ENCODE results near the gene KDM4C. TPM values are rescaled to one million over a fixed set of nuclear protein-coding genes. Genes with fewer than 3 reads are reported as not detected.
A peak's percentile ranks its signal among the peaks of the same experiment; 100 is the strongest.

Gene KDM4C
- total and polyA plus RNA-seq, 2 donors, result 20.3 to 36.2 TPM

- Histone ChIP-seq H3K36me3 (ENCODE audit: control insufficient read depth in 2 of 2, insufficient read depth in 2 of 2, low read length in 1 of 2) (peaks cover 12 to 21% of the 10 kb centered on the region in 2 donors), H3K4me1 (ENCODE audit: control insufficient read depth in 2 of 2, insufficient read depth in 2 of 2, low read length in 2 of 2) (peaks cover 7 to 19% of the 10 kb centered on the region in 2 donors), H3K9me3 (ENCODE audit: control insufficient read depth in 2 of 2, insufficient read depth in 1 of 2, low read length in 1 of 2) (no peaks in the 10 kb centered on the region), H3K4me3 (ENCODE audit: low read length in 2 of 2) (no peak overlapping the region), H3K27me3 (ENCODE audit: control insufficient read depth in 2 of 2, insufficient read depth in 1 of 2, low read length in 1 of 2) (no peaks in the 10 kb centered on the region), H3K27ac (ENCODE audit: low read depth in 1 of 2, low read length in 1 of 2) (no peak overlapping the region)
- WGBS, result 99% methylated on average over 1 of the region's 1 CpG
- no peak for DNase-seq (ENCODE audit: low read depth in 6 of 9, low spot score in 9 of 9)
Measured at GRCh38 chr9:6895754-6896153, 138.0 kb downstream of the KDM4C start.

- Histone ChIP-seq H3K27ac (ENCODE audit: low read depth in 1 of 2, low read length in 1 of 2) (no peak overlapping the region), H3K27me3 (ENCODE audit: control insufficient read depth in 2 of 2, insufficient read depth in 1 of 2, low read length in 1 of 2) (no peaks in the 10 kb centered on the region), H3K4me1 (ENCODE audit: control insufficient read depth in 2 of 2, insufficient read depth in 2 of 2, low read length in 2 of 2) (peaks cover 12 to 26% of the 10 kb centered on the region in 2 donors), H3K4me3 (ENCODE audit: low read length in 2 of 2) (no peak overlapping the region), H3K9me3 (ENCODE audit: control insufficient read depth in 2 of 2, insufficient read depth in 1 of 2, low read length in 1 of 2) (no peaks in the 10 kb centered on the region), H3K36me3 (ENCODE audit: control insufficient read depth in 2 of 2, insufficient read depth in 2 of 2, low read length in 1 of 2) (peaks cover 12 to 21% of the 10 kb centered on the region in 2 donors)
- WGBS, result 95% methylated on average over 2 of the region's 2 CpGs
- DNase-seq (ENCODE audit: low read depth in 6 of 9, low spot score in 9 of 9), result no peak
Measured at GRCh38 chr9:6896562-6896961, 138.8 kb downstream of the KDM4C start.

GRCh38 chr9:6897207-6897822, 139.5 kb downstream of the KDM4C start:
- no peak overlapping the region for H3K4me3 ChIP-seq (ENCODE audit: low read length in 2 of 2)
- WGBS, result 94% methylated on average over 1 of the region's 1 CpG
- H3K4me1 ChIP-seq (ENCODE audit: control insufficient read depth in 2 of 2, insufficient read depth in 2 of 2, low read length in 2 of 2), result peaks cover 12 to 31% of the 10 kb centered on the region in 2 donors
- no peaks in the 10 kb centered on the region for H3K27me3 ChIP-seq (ENCODE audit: control insufficient read depth in 2 of 2, insufficient read depth in 1 of 2, low read length in 1 of 2)
- no peak for DNase-seq (ENCODE audit: low read depth in 6 of 9, low spot score in 9 of 9)
- peak overlapping the region in 1 of 2 donors; percentile 6 for H3K27ac ChIP-seq (ENCODE audit: low read depth in 1 of 2, low read length in 1 of 2)
- H3K36me3 ChIP-seq (ENCODE audit: control insufficient read depth in 2 of 2, insufficient read depth in 2 of 2, low read length in 1 of 2), result peaks cover 12 to 21% of the 10 kb centered on the region in 2 donors
- no peaks in the 10 kb centered on the region for H3K9me3 ChIP-seq (ENCODE audit: control insufficient read depth in 2 of 2, insufficient read depth in 1 of 2, low read length in 1 of 2)

- Histone ChIP-seq H3K9me3 (ENCODE audit: control insufficient read depth in 2 of 2, insufficient read depth in 1 of 2, low read length in 1 of 2) (no peaks in the 10 kb centered on the region), H3K36me3 (ENCODE audit: control insufficient read depth in 2 of 2, insufficient read depth in 2 of 2, low read length in 1 of 2) (peaks cover 12 to 18% of the 10 kb centered on the region in 2 donors), H3K4me1 (ENCODE audit: control insufficient read depth in 2 of 2, insufficient read depth in 2 of 2, low read length in 2 of 2) (peaks cover 12 to 35% of the 10 kb centered on the region in 2 donors), H3K4me3 (ENCODE audit: low read length in 2 of 2) (no peak overlapping the region), H3K27ac (ENCODE audit: low read depth in 1 of 2, low read length in 1 of 2) (peak overlapping the region in 1 of 2 donors; percentile 6), H3K27me3 (ENCODE audit: control insufficient read depth in 2 of 2, insufficient read depth in 1 of 2, low read length in 1 of 2) (no peaks in the 10 kb centered on the region)
- 88% methylated on average over 7 of the region's 7 CpGs for WGBS
- DNase-seq (ENCODE audit: low read depth in 6 of 9, low spot score in 9 of 9), result peak in 1 of 9 donors; percentile 24
Measured at GRCh38 chr9:6897898-6898302, 140.1 kb downstream of the KDM4C start.

- H3K27me3 ChIP-seq (ENCODE audit: control insufficient read depth in 2 of 2, insufficient read depth in 1 of 2, low read length in 1 of 2), result no peaks in the 10 kb centered on the region
- peaks cover 12 to 33% of the 10 kb centered on the region in 2 donors for H3K4me1 ChIP-seq (ENCODE audit: control insufficient read depth in 2 of 2, insufficient read depth in 2 of 2, low read length in 2 of 2)
- no peaks in the 10 kb centered on the region for H3K9me3 ChIP-seq (ENCODE audit: control insufficient read depth in 2 of 2, insufficient read depth in 1 of 2, low read length in 1 of 2)
- H3K4me3 ChIP-seq (ENCODE audit: low read length in 2 of 2), result no peak overlapping the region
- H3K27ac ChIP-seq (ENCODE audit: low read depth in 1 of 2, low read length in 1 of 2), result no peak overlapping the region
- peaks cover 8 to 10% of the 10 kb centered on the region in 2 donors for H3K36me3 ChIP-seq (ENCODE audit: control insufficient read depth in 2 of 2, insufficient read depth in 2 of 2, low read length in 1 of 2)
- no peak for DNase-seq (ENCODE audit: low read depth in 6 of 9, low spot score in 9 of 9)
- 97% methylated on average over 1 of the region's 1 CpG for WGBS
Measured at GRCh38 chr9:6899274-6899673, 141.5 kb downstream of the KDM4C start.

GRCh38 chr9:6900440-6900883, 142.7 kb downstream of the KDM4C start:
- Histone ChIP-seq H3K4me1 (ENCODE audit: control insufficient read depth in 2 of 2, insufficient read depth in 2 of 2, low read length in 2 of 2) (peaks cover 12 to 33% of the 10 kb centered on the region in 2 donors), H3K9me3 (ENCODE audit: control insufficient read depth in 2 of 2, insufficient read depth in 1 of 2, low read length in 1 of 2) (no peaks in the 10 kb centered on the region), H3K4me3 (ENCODE audit: low read length in 2 of 2) (no peak overlapping the region), H3K27me3 (ENCODE audit: control insufficient read depth in 2 of 2, insufficient read depth in 1 of 2, low read length in 1 of 2) (no peaks in the 10 kb centered on the region), H3K36me3 (ENCODE audit: control insufficient read depth in 2 of 2, insufficient read depth in 2 of 2, low read length in 1 of 2) (peaks cover under 1% of the 10 kb centered on the region in 2 donors), H3K27ac (ENCODE audit: low read depth in 1 of 2, low read length in 1 of 2) (peak overlapping the region in 1 of 2 donors; percentile 80)
- peak in 6 of 9 donors; percentile 56 to 83 (median 57) for DNase-seq (ENCODE audit: low read depth in 6 of 9, low spot score in 9 of 9)
- WGBS, result 58% methylated on average over 7 of the region's 7 CpGs

GRCh38 chr9:6901180-6901579, 143.4 kb downstream of the KDM4C start:
- peak overlapping the region; percentile 20 to 80 for H3K27ac ChIP-seq (ENCODE audit: low read depth in 1 of 2, low read length in 1 of 2)
- H3K36me3 ChIP-seq (ENCODE audit: control insufficient read depth in 2 of 2, insufficient read depth in 2 of 2, low read length in 1 of 2), result no peaks in the 10 kb centered on the region
- 82% methylated on average over 2 of the region's 2 CpGs for WGBS

GRCh38 chr9:6902423-6902822, 144.7 kb downstream of the KDM4C start:
- 77% methylated on average over 5 of the region's 5 CpGs for WGBS
- H3K9me3 ChIP-seq (ENCODE audit: control insufficient read depth in 2 of 2, insufficient read depth in 1 of 2, low read length in 1 of 2), result no peaks in the 10 kb centered on the region
- H3K36me3 ChIP-seq (ENCODE audit: control insufficient read depth in 2 of 2, insufficient read depth in 2 of 2, low read length in 1 of 2), result no peaks in the 10 kb centered on the region
- H3K27ac ChIP-seq (ENCODE audit: low read depth in 1 of 2, low read length in 1 of 2), result no peak overlapping the region
- no peaks in the 10 kb centered on the region for H3K27me3 ChIP-seq (ENCODE audit: control insufficient read depth in 2 of 2, insufficient read depth in 1 of 2, low read length in 1 of 2)
- H3K4me3 ChIP-seq (ENCODE audit: low read length in 2 of 2), result no peak overlapping the region
- peaks cover 12 to 30% of the 10 kb centered on the region in 2 donors for H3K4me1 ChIP-seq (ENCODE audit: control insufficient read depth in 2 of 2, insufficient read depth in 2 of 2, low read length in 2 of 2)
- no peak for DNase-seq (ENCODE audit: low read depth in 6 of 9, low spot score in 9 of 9)

More at GRCh38 chr9:6901180-6901579, 143.4 kb downstream of the KDM4C start:
- Histone ChIP-seq H3K4me1 (ENCODE audit: control insufficient read depth in 2 of 2, insufficient read depth in 2 of 2, low read length in 2 of 2) (peaks cover 12 to 33% of the 10 kb centered on the region in 2 donors), H3K4me3 (ENCODE audit: low read length in 2 of 2) (no peak overlapping the region), H3K27me3 (ENCODE audit: control insufficient read depth in 2 of 2, insufficient read depth in 1 of 2, low read length in 1 of 2) (no peaks in the 10 kb centered on the region), H3K9me3 (ENCODE audit: control insufficient read depth in 2 of 2, insufficient read depth in 1 of 2, low read length in 1 of 2) (no peaks in the 10 kb centered on the region)
- DNase-seq (ENCODE audit: low read depth in 6 of 9, low spot score in 9 of 9), result peak in 6 of 9 donors; percentile 38 to 79 (median 50)

GRCh38 chr9:6904371-6904770, 146.6 kb downstream of the KDM4C start:
- WGBS, result 96% methylated on average over 2 of the region's 2 CpGs
- no peak for DNase-seq (ENCODE audit: low read depth in 6 of 9, low spot score in 9 of 9)
- H3K27ac ChIP-seq (ENCODE audit: low read depth in 1 of 2, low read length in 1 of 2), result no peak overlapping the region
- peaks cover 12 to 31% of the 10 kb centered on the region in 2 donors for H3K4me1 ChIP-seq (ENCODE audit: control insufficient read depth in 2 of 2, insufficient read depth in 2 of 2, low read length in 2 of 2)
- no peaks in the 10 kb centered on the region for H3K27me3 ChIP-seq (ENCODE audit: control insufficient read depth in 2 of 2, insufficient read depth in 1 of 2, low read length in 1 of 2)
- H3K4me3 ChIP-seq (ENCODE audit: low read length in 2 of 2), result no peak overlapping the region
- no peaks in the 10 kb centered on the region for H3K9me3 ChIP-seq (ENCODE audit: control insufficient read depth in 2 of 2, insufficient read depth in 1 of 2, low read length in 1 of 2)
- H3K36me3 ChIP-seq (ENCODE audit: control insufficient read depth in 2 of 2, insufficient read depth in 2 of 2, low read length in 1 of 2), result no peaks in the 10 kb centered on the region
